Fibroblast of skin of back (primary cell): ENCODE data around the gene SLC9A3.

Experiments used
- DNase-seq: peaks from one replicate; pipeline ENCODE4 v3.0.0-alpha.2; 2013

SLC9A3 gene

DNA sequence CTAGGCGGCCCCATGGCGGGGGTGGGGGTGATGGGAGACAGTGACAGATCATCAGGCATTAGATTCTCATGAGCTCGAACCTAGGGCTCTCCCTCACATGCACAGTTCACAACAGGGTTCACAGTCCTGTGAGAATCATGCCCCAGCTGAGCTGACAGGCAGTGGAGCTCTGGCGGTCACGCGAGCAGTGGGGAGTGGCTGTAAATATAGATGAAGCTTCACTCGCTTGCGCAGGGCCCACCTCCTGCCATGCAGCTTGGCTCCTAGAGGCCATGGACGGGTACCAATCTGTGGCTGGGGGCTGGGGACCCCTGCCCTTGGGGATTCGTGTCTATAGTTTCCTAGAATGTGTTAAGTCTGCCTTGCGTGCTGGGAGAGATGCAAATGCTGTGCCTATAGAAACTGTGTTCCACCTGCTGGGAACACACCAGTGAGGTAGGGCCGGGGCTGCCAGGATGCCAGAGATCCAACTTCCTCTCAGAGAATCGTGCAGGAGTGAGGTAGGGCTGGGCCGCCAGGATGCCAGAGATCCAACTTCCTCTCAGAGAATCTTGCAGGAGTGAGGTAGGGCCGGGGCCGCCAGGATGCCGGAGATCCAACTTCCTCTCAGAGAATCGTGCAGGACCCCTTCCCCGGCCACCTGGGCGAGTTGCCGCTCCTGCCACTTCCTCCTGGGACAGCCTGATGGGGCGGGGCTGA is 95.3 kb downstream of the SLC9A3 start:
- DNase-seq: no peak

DNA sequence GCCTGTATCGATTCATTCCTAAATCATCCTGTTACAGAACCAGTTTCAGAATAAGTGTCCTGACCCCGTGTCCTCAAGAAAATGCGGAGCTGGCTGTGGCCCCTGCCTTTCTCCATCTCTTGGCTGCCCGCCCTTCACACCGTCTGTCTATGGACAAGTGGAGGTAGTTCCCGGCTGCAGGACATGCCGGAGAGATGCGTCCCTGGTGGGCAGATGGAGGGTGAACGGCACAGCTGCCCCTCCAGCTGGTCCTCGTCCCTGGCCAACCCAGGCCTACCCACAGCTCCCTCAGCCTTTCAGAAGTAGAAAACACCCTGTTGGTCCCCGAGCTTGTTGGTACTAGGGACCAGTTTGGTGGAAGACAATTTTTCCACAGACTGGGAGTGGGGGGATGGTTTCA is 96.0 kb downstream of the SLC9A3 start:
- DNase-seq: no peak

DNA sequence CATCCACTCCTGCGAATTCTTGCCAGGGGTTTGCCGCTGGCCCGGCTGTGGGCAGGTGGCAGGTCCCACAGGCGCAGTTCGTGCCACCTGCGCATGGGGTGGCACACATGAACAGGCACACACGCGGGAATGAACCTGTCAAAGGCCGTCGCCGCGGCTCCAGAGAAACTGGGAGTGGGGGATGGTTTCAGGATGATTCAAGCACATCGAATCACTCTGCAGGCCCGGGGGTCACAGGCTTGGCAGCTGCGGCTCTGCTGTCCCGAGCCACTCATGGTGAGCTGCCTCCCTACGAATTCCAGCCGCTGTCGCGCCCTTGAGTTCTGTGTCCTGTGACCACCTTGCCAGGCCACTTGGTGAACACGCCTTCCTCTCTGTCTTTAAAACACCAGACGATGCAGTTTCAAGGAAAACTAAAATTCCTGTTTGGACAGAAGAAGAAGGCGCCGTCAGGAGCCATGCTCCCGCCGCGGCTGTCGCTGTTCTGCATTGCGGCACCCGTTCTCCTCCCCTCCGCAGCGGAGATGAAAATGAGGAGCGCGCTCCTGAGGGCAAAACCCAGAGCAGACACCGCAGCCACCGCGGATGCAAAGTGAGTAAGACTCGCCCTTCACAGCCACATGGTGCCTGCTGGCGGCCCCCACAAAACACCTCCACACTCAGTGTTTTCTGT is 96.7 kb downstream of the SLC9A3 start:
- DNase-seq: no peak

DNA sequence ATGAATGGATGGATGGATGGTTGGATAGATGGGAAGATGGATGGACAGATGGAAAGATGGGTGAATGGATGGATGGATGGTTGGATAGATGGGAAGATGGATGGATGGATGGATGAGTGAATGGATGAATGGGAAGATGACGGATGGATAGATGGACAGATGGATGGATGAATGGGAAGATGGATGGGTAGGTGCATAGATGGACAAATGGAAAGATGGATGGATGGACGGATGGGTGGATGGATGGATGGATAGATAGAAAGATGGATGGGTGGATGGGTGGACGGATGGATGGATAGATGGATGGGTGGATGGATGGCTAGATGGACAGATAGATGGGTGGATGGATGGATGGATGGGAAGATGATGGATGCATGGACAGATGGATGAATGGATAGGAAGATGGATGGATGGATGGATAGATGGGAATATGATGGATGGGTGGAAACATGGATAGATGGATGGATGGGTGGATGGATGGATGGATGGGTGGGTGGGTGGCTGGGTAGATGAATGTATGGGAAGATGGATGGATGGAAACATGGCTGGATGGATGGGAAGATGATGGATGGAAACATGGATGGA is 97.8 kb downstream of the SLC9A3 start:
- no peak for DNase-seq

DNA sequence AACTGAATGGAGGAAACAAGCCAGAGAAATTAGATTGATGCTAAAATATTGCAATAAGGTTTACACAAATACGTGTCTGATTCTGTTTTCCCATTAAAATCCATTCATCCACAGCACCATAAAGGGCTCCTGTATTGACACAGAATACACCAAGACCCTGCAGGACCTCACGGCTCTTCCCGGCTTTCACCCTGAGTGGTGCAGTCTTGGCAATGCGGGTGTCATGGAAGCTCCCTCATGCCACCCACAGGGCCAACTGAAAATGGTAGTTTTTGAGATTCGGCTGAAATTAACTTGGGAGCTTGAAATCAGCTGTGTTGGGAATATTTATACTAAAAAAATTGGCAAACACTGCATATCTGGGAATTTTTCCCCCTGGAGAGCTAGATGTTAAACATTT is 98.5 kb downstream of the SLC9A3 start:
- peak; percentile 25 for DNase-seq

DNA sequence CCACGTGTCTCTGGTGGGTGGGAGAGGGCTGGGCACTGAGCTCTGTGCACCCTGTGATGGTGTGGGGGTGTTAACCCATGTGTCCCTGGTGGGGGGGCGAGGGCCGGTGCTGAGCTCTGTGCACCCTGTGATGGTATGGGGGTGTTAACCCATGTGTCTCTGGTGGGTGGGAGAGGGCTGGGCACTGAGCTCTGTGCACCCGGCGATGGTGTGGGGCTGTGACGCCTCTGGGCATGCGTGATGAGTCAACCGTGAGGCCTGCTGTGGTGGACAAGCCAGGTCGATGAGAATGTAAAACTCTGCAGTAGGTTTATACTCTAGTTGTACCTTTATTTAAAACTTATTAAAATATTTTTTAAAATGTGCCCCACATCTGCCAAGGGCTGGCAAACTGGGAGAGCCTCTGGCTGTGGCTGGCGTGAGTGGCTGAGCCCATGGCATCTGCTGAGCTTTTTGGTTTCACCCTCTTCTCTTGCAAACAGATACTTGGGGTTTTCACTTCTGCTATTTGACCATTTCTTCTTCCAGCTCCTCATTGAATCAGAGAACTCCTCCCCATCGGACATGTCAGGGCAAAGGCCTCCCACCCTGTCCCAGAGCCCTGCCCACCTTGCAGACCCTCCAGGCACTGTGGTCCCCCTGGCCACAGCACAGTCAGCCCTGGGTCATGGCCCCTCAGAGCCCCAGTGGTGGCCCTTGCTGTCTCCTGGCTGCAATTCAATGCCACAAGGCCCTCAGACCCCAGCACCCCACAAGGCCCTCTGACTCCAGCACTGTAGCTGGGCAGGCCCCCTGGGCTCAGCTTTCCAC is 99.7 kb downstream of the SLC9A3 start:
- peak; percentile 50 for DNase-seq

DNA sequence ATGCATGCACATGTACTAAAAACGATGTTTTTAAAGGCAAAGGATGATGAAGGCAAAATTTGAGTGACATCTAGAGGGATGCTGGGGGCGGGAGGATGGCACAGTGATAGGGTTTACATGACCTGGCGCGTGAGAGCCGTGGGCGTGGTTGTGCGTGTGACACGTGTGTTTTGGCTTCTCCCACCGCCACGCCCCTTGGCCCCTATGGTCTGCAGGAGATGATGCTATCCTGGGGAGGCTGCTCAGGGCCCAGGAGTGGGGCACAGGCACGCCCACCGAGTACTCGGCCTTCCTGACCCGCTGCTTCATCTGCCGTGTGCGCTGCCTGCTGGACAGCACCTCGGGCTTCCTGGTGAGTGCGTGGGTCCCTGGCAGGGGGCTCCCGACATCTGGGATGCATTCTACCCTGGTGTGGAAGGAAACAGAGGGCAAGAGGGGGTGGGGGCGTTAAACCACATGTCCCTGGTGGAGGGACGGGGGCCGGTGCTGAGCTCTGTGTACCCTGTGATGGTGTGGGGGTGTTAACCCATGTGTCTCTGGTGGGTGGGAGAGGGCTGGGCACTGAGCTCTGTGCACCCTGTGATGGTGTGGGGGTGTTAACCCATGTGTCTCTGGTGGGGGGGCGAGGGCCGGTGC is 100.5 kb downstream of the SLC9A3 start:
- DNase-seq: no peak

DNA sequence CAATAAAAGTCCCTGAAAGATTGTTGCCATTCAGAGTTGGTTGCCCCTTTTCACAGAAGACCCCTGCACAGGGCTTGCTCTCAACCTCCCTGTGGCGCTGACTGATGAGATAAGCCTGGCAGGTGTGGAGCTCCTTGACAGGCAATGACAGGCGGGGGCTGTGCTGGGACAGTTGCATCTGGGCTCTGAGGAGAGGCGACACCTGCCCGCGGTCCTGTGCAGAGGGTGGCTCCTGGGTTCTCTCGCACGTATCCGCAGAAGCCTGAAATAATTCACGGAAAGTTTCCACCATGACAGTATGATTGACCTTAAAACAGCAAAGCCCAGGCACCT is 101.0 kb downstream of the SLC9A3 start:
- DNase-seq: no peak

DNA sequence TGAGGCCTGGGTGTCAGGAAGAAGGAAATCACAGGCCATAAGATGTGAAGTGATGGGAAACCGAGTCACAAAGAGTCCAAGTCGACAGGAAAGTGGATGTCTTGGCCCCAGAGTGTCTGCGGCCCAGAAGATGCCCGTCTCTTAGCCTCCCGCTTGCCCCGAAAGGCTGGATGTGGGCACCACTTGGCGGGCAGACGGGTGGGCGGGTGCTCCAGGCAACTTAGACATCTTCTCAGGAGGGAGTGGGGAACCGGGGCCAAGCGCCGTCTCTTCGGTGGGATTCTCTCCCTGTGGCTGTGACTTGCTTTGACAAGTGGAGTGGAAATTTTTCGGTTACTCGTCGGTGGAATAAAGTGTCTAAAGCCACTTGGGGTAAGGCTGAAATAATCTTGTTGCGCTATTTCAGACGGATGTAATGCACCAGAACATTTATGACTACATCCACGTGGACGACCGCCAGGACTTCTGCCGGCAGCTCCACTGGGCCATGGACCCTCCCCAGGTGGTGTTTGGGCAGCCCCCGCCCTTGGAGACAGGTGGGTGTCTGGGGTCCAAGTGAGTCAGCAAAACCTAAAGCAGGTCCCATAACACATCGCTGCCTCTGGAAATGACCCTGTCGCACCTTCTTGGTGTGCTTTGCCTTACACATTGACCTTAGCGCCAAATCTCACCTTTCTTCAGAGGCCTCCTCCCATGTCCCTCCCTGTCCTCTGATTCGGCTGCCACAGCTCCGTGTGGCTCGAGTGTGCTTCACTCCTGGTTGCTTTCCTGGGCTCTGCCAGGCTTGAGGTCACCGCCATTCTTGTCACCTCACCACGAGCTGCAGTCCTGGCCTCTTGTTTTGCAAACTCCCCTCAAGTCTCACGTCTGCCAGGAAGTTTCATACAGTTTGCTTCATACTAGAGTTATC is 101.7 kb downstream of the SLC9A3 start:
- DNase-seq: no peak

DNA sequence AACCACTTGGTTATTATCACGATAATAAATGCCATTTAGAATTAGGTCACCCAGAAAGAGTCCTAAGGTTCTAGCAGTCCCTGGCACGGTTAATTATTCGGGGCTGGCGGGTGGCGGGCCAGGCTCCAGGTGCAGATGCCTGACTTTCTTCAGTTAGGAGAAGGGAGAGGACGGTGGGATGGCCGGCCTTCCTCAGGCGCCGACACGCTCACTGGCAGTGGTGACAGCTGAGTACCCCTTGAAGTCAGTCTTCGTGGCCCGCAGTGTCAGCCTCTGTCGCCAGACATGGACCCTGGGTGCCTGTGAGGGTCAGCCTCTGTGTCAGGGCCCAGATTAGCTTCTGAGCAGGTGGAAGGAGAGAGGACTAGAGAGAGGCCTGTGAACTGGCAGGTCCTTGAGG is 102.3 kb downstream of the SLC9A3 start:
- DNase-seq: no peak

DNA sequence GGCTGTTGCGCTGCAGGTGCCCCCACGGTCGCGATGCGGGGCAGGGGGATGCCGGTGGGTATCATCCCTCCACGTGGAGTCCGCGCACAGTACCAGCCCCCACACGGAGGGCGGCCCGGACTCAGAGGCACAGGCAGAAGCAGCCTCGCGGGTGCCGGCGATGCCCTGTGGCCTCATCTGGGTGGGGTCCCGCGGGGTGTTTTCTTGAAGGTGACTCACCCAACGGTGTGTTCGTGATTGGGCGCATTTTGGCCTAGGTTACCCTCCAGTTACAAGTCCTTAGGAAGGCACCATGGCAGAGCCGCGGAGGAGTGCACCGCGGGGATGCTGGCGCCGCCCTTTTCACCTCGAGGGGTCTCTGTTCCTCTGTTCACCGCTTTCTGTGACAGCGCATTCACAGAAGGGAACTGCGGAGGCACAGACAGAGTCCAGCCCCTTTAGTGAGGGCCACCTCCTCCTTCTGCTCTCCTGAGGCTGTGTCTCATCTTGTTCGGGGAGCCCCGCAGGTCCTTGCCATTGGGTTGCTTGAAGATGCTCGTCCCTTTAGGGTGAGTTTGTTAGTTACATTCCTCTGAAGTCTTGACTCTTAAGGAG is 102.9 kb downstream of the SLC9A3 start:
- DNase-seq: no peak

DNA sequence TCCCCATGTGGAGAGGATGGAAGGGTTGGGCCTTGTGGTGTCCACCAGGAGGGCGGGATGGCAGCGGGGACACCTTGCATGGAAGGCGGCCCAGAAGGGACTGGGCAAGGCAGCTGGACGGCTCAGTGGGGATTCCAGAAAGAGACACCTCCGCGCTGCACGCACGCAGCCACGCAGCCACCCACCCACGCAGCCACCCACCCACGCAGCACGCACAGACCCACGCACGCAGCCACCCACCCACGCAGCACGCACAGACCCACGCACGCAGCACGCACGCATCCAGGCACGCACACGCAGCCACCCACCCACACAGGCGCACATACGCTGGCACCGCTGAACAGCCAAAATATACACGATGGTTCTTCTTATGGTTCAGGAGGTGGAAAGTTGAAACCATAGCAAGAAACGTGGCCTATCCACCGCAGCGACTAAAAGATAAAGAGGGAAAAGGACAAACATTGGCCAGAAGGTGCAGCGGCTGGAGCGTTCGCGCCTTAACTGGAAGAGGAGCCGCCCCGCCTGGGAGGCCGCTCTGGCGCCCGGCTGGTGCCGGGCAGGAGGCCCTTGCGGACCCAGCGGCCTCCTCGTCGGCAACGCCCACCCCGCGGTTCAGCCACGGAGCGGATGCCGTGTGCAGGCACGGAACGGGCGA is 103.5 kb downstream of the SLC9A3 start:
- no peak for DNase-seq
